GM19239 (cell line): ENCODE measurements around the gene SPATA24.

Source experiments
- DNase-seq: peaks from one replicate; pipeline ENCODE4 v3.0.0; 2011; ENCODE audit warnings: low spot score; ENCODE audit not compliant: insufficient read length
- FAIRE-seq: peaks from 2 replicates; lab custom pipeline; 2011; peaks lifted over from hg19 to GRCh38; lab: Jason Lieb, UNC

The SPATA24 gene

GRCh38 chr5:139384591-139385051 is 19.3 kb downstream of the SPATA24 start:
- DNase-seq (no peak), FAIRE-seq (peak; percentile 94)

- no peak for DNase-seq
- no peak for FAIRE-seq
These were observed 19.8 kb downstream of the SPATA24 start for GRCh38 chr5:139383993-139384590.

GRCh38 chr5:139383275-139383992 is 20.5 kb downstream of the SPATA24 start, which contains the start of gene SLC23A1:
SLC23A1 (minus strand) TSS chr5:139383297; CDS start chr5:139383253, 44 bp downstream.
- DNase-seq (no peak), FAIRE-seq (no peak)

- DNase-seq = no peak
- FAIRE-seq = no peak
These were observed 21.1 kb downstream of the SPATA24 start for GRCh38 chr5:139382807-139383206.

GRCh38 chr5:139381837-139382761 is 21.8 kb downstream of the SPATA24 start:
- FAIRE-seq (no peak), DNase-seq (no peak)

- DNase-seq = no peak
- no peak for FAIRE-seq
These were observed 24.1 kb downstream of the SPATA24 start for GRCh38 chr5:139379626-139380449.

GRCh38 chr5:139378941-139379361 is 24.9 kb downstream of the SPATA24 start:
- FAIRE-seq (no peak), DNase-seq (no peak)

- no peak for DNase-seq
- no peak for FAIRE-seq
These were observed 25.6 kb downstream of the SPATA24 start for GRCh38 chr5:139378101-139378825.

- FAIRE-seq (no peak), DNase-seq (no peak)
These were observed 26.7 kb downstream of the SPATA24 start for GRCh38 chr5:139377226-139377625.

GRCh38 chr5:139376364-139376763 is 27.5 kb downstream of the SPATA24 start:
- no peak for FAIRE-seq
- DNase-seq = no peak

GRCh38 chr5:139374909-139375308 is 29.0 kb downstream of the SPATA24 start:
- DNase-seq = no peak
- FAIRE-seq = no peak

- DNase-seq (no peak), FAIRE-seq (no peak)
These were observed 32.1 kb downstream of the SPATA24 start for GRCh38 chr5:139371482-139372435.

- DNase-seq (no peak), FAIRE-seq (no peak)
These were observed 34.7 kb downstream of the SPATA24 start for GRCh38 chr5:139369181-139369580.

- DNase-seq = no peak
- no peak for FAIRE-seq
These were observed 35.3 kb downstream of the SPATA24 start for GRCh38 chr5:139368613-139369012.

GRCh38 chr5:139364466-139364865 is 39.4 kb downstream of the SPATA24 start:
- DNase-seq (no peak), FAIRE-seq (no peak)

- FAIRE-seq = no peak
- no peak for DNase-seq
These were observed 40.0 kb downstream of the SPATA24 start for GRCh38 chr5:139363937-139364336.

- DNase-seq (no peak), FAIRE-seq (no peak)
These were observed 42.0 kb downstream of the SPATA24 start for GRCh38 chr5:139361835-139362429.

GRCh38 chr5:139360384-139360783 is 43.5 kb downstream of the SPATA24 start:
- FAIRE-seq (no peak), DNase-seq (no peak)
